Renal cortical epithelial cell (primary cell): ENCODE results near the gene THSD7B. TPM values are rescaled to one million over a fixed set of nuclear protein-coding genes. Genes with fewer than 3 reads are reported as not detected.
"Not testable (repeated sequence)": the region's sequence is repeated elsewhere in the genome, so short reads cannot be mapped to it uniquely, and the experiment has no call there.

Experiments
- DNase-seq: peaks from one replicate; pipeline ENCODE4 v3.0.0-alpha.2; 2011; ENCODE audit warnings: low read depth
- total RNA-seq: library from RNA; depleted of rRNA; stranded (reverse); fragments of >200 nt; gene quantifications from 2 replicates; pipeline ENCODE4 v1.2.3, GENCODE V29; 2014

THSD7B gene
- total RNA-seq, 1 donor from 2014 or later = 0.45 TPM

DNA sequence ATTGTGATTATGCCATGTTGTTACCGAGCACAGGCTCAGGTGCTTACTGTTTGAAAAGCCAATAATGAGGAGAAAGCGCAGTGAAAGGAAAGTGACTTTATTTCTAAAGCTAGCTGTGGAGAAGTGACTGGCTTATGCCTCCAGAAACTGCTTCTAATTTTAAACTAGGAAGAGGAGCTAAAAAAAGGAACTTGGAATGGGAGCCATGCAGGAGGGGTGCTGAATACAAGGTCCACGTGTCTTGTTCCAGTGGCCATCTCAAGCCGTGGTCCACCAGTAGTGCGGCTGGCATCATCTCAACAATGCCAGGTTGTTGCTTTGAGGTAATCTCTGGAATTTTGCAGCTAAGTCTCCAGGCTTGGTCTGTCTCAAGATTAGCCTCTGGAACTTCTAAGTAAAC lies 282.0 kb downstream of the THSD7B start:
- DNase-seq = no peak

DNA sequence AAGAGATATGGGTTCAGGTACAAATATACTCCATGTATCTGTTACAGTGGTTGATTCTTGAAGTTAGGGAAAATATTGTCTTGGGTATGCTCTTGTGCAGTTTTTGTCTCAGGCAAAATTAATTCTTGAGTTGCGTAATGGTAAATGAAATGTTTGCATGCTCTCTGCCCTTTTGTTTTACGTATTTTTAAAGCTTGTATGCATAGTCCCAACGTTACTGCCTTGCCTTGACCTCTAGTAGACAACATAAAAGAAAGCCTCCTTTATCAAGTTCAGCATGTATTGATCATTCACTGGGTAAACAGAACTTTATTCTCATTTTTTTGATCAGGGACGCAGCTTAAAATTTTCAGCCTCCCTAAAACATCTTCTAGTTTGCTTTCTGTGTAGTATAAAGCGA lies 283.1 kb downstream of the THSD7B start:
- no peak for DNase-seq

- DNase-seq = no peak
These were observed 284.2 kb downstream of the THSD7B start for GRCh38 chr2:137049518-137049917.

GRCh38 chr2:137050949-137051348 lies 285.6 kb downstream of the THSD7B start:
- peak; percentile 32 for DNase-seq

DNA sequence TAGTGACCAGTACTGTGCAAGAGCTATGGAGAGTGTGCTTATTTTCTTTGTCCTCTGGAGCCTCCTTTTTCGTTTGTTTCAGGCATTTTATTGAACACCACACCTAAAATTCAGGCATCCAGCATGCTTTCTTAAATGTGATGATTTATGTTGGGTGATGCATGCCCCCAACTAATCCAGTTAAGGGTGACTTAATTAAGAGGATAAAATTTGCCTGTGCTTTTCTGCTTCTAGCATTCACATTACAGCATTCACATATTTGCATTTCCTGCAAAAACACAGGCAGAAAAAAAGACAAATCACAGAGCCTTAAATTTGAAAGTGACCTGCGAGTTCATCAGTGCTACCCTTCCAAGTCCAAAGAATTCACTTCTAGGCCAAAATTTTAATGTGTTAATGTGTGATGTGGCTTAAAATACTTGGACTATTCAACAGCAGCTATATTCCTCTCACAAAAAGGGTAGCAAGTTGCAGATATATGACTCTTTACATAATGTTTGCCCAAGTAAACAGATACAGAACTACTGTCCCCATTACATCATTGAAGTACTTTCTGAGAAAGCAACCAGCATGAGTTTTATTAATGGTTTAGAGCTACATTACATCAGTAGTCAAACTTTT lies 286.5 kb downstream of the THSD7B start:
- DNase-seq = no peak

DNA sequence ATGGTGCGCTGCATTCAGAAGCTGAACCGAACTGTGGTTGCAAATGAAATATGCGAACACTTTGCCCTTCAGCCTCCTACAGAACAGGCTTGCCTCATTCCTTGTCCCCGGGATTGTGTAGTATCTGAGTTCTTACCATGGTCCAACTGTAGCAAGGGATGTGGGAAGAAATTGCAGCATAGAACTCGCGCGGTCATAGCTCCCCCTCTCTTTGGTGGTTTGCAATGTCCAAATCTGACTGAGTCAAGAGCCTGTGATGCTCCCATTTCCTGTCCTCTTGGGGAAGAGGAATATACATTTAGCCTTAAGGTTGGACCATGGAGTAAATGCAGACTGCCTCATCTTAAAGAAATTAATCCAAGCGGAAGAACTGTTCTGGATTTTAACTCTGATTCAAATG lies 291.4 kb downstream of the THSD7B start:
- DNase-seq = no peak

GRCh38 chr2:137076111-137076765 lies 310.9 kb downstream of the THSD7B start:
- not testable (repeated sequence) for DNase-seq

DNA sequence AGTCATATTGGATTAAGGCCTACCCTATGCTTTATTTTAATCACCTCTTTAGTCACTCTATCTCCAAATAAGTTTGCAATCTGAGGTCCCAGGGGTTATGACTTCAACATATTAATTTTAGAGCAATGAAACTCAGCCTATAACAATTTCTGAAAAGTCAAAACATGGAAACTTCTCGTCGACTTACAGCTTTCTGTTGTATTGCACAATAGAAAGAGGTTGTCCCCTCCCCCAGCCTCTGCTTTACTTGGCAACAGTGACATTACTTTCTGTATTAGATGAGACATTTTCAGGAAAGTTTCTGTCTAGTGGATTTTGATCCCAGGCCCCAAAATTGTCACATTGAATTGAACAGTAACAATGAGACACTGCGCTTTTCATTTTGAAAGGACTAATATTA lies 326.4 kb downstream of the THSD7B start:
- DNase-seq = no peak

GRCh38 chr2:137093116-137093515 lies 327.8 kb downstream of the THSD7B start:
- no peak for DNase-seq

- DNase-seq = no peak
These were observed 330.8 kb downstream of the THSD7B start for GRCh38 chr2:137096187-137096586.

- DNase-seq = no peak
These were observed 331.3 kb downstream of the THSD7B start for GRCh38 chr2:137096693-137097092.

GRCh38 chr2:137101814-137102213 lies 336.5 kb downstream of the THSD7B start:
- not testable (repeated sequence) for DNase-seq

DNA sequence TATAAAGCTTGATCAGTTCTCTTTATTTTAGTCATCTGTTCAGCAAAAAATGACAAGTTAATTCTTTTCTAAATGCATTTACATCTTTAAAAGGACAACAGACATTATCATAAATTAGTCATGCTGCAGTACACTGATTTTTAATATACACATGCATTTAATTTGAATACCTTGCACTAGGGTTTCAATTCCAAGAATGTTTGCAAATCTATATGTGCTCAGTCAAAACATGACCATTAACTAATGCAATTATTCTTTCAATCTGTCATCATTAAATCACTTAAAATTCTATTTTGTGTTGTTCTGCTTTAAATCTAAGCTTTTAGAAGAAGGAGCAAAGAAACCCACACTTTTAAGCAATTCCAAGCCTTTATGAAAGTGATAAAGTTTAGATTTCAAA lies 342.6 kb downstream of the THSD7B start:
- no peak for DNase-seq

DNA sequence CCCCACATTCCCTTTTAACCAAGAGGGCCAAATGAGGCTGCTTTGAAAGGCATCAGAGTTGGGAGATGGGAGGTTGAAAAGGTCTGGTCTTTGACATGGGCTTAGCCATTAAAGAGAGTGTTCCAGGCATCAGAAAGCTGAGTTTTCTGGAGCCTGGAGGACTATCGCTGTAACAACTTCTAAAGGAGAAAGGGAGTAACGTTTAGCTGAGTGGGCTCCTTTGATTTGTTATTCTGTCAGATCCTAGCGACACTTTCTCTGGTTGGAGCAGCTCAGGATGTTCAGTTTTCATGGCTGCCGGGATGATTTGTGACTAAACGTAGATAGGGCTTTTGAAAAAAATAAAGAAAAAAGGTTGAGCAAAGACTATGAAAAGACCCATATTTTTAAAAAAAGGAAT lies 346.6 kb downstream of the THSD7B start:
- no peak for DNase-seq

- DNase-seq = no peak
These were observed 349.9 kb downstream of the THSD7B start for GRCh38 chr2:137115081-137115794.

GRCh38 chr2:137115795-137116089 lies 350.4 kb downstream of the THSD7B start:
- DNase-seq = no peak

DNA sequence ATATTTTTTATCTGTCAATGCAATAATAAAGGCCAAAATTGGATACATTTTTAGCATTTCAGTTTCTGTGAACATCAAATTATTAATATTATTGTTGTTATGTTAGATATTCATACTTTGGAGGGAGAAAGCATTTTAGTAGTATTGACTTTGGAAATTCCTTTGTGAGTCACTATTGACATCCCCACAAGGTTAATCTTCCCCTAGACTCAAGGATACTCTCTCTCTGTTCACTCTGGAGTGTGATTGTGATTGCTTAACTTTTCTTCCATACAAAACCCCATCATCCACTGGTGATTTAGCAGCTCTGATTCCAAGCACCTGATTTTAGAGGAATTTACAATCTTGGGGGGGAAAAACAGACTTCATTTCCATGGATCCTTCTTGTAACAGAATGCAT lies 352.0 kb downstream of the THSD7B start:
- peak; percentile 63 for DNase-seq

DNA sequence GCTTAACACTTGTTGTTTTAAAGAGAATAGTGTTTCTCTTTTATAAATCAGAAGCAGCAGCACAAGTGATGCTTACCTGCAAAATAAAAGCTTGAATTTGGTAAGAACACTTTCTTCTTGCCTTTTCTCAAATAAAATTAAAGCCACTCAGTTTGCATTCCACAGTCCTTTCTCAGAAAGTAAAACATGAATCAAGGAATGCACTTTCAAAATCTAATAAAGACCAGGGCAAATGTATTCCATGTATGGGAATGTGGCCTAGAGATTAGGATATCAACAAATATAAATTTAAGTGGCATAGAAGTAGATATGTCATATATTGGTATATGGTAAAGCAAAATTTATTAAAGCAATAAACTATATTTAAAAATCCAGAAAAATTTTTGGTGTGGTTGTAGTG lies 352.8 kb downstream of the THSD7B start:
- no peak for DNase-seq

DNA sequence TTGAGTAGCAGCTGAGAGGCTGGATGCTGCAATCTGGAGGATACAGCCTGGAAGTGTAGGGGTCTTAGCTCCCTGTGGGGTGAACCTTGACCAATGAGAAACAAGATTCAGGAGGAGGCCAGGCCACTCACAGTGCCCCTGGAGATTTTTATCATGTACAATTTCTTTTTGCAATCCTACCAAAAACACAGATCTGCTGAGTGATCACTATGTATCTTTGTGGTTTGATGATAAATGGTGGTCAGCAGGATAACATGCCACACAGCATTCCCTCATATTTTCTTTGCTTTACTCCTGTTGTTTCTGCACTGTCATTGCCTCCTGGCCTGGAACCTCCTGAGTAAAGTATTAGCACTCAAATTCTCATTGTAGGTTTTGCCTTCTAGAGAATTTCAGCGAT lies 357.9 kb downstream of the THSD7B start:
- no peak for DNase-seq

GRCh38 chr2:137133225-137133624 lies 367.9 kb downstream of the THSD7B start:
- no peak for DNase-seq

DNA sequence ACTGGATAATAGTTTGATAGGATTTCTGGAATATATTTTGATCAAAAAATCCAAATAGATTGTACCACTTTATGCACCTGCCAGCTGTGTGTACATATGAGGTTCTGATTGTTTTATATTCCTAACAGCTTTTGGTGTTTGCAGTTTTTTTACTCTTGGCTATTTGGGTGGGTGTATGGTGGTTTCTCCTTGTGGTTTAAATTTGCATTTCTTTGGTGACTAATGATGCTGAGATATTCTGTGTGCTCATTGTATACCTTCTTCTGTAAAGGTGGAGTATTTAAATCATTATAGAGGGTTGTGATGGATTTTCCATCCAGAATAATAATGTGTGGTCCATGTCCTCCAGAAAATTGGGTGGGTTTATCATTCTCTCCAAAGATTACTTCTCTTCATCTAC lies 372.9 kb downstream of the THSD7B start:
- no peak for DNase-seq

DNA sequence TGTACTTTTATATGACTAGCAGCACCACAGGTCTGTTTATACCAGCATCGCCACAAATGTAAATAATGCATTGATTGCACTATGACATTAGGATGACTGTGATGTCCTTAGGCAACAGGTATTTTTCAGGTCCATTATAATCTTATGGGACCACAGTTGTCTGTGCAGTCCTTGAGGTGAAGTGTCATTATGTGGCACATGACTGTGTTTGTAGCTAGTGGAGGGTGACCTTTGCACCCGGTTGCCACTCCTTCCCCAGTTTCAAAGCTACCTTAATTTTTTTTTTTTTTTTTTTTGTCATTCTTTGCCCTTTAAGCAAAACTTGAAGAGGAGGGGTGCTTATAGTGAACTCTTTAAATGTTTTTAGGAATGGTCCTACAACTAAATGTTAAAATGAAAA lies 386.4 kb downstream of the THSD7B start:
- no peak for DNase-seq

DNA sequence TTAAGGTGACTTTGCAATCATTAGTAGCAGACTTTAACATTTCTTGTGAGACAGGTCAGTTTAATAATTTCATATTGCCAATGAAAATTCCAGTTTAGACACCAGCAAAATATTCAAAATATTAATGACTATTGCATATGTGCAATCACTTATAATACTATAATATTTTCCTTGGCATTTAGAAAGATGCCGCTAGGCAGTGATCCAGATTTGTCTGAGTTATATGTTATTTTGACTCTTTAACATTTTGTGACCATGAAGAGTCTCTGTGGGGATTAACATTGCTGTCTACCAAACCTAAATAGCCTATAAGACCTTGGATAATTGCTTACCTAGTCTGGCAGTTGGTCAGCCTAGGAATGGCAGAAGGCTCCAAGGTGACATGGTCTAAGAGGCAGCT lies 389.6 kb downstream of the THSD7B start:
- DNase-seq = no peak
